ENCODE results near the gene TNXB.
"Not testable (repeated sequence)": the region's sequence is repeated elsewhere in the genome, so short reads cannot be mapped to it uniquely, and the experiment has no call there.

TNXB gene

DNA sequence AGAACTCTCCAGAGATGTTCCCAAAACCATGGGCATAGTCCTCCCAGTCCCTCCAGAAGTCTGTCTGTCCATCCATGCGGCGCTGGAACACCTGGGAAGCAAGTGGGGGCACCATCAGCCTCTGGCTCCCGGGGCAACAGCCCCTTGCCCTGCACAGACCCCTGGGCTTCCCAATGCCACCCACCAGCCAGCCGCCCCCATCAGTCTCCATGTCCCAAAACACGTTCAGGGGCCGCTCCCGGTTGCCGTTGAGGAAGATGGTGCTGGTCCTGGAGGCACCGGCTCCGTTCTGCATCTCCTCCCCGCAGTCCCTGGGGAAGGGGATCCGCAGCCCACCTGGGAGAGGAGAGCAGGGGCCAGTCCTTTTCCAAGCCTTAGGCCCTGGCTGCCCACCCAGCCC, 99.6 kb downstream of the TNXB start:
- H3K4me2 ChIP-seq (ENCODE audit: low read length, poor library complexity, severe bottlenecking); H3K27me3 ChIP-seq (ENCODE audit: control insufficient read depth in 1 of 2, insufficient read depth in 1 of 2, low read length in 2 of 2); H2AK5ac ChIP-seq (ENCODE audit: low read length, severe bottlenecking); H3K4me1 ChIP-seq (ENCODE audit: control insufficient read depth, insufficient read depth, low read depth, low read length); H3K4ac ChIP-seq (ENCODE audit: low read depth in 1 of 2, low read length in 2 of 2); H4K91ac ChIP-seq (ENCODE audit: low read length); H3K9ac ChIP-seq (ENCODE audit: low read length); H3K18ac ChIP-seq (ENCODE audit: low read depth in 1 of 2, low read length in 2 of 2); H3K79me1 ChIP-seq (replicated peaks; ENCODE audit: low read length, poor library complexity, severe bottlenecking); H4K8ac ChIP-seq (ENCODE audit: low read length); H3K36me3 ChIP-seq (ENCODE audit: control insufficient read depth in 1 of 2, insufficient read depth in 2 of 2, low read depth in 1 of 2, low read length in 2 of 2); H3K27ac ChIP-seq (ENCODE audit: low read length, poor library complexity, severe bottlenecking); H2BK15ac ChIP-seq (ENCODE audit: low read depth, poor library complexity, severe bottlenecking); H2BK5ac ChIP-seq (ENCODE audit: low read depth, low read length, poor library complexity, severe bottlenecking); DNase-seq; H2BK120ac ChIP-seq (ENCODE audit: low read depth, low read length); H2AFZ ChIP-seq (ENCODE audit: low read depth, low read length); H3K14ac ChIP-seq (ENCODE audit: low read length in 2 of 2); H3K4me3 ChIP-seq (ENCODE audit: insufficient read depth in 1 of 2, low read depth in 1 of 2, low read length in 2 of 2); H3K23ac ChIP-seq (ENCODE audit: low read length in 2 of 2); H2BK12ac ChIP-seq (ENCODE audit: low read length in 2 of 2); H3K9me3 ChIP-seq (ENCODE audit: control insufficient read depth, low read length): not testable (repeated sequence)
- 36% methylated on average over 2 of the region's 12 CpGs for WGBS

DNA sequence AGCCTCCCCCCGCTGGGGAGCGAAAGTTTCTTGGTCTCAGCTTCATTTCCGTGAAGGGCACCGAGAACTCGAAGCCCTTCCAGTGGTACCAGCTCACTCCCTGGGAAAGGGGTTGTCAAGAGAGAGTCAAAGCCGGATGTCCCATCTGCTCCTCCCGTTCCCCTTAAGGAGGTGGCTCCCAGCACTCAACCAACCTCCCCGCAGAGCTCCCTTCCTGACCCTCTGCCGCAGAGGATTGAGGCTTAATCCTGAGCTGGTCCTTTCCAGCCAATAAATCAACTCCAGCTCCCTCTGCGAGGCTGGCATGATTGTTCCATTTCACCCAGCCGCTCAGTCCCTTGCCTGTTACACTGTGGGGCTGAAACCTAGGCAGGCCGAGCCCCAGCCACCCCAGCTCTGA, 100.5 kb downstream of the TNXB start:
- H4K91ac ChIP-seq (ENCODE audit: low read length); H3K79me1 ChIP-seq (replicated peaks; ENCODE audit: low read length, poor library complexity, severe bottlenecking); H2AK5ac ChIP-seq (ENCODE audit: low read length, severe bottlenecking); H3K27ac ChIP-seq (ENCODE audit: low read length, poor library complexity, severe bottlenecking); H3K23ac ChIP-seq (ENCODE audit: low read length in 2 of 2); H2BK15ac ChIP-seq (ENCODE audit: low read depth, poor library complexity, severe bottlenecking); H2BK5ac ChIP-seq (ENCODE audit: low read depth, low read length, poor library complexity, severe bottlenecking); H3K4me1 ChIP-seq (ENCODE audit: control insufficient read depth, insufficient read depth, low read depth, low read length); H3K9ac ChIP-seq (ENCODE audit: low read length); H3K14ac ChIP-seq (ENCODE audit: low read length in 2 of 2); H3K9me3 ChIP-seq (ENCODE audit: control insufficient read depth, low read length); H2AFZ ChIP-seq (ENCODE audit: low read depth, low read length); H3K18ac ChIP-seq (ENCODE audit: low read depth in 1 of 2, low read length in 2 of 2); DNase-seq; H3K36me3 ChIP-seq (ENCODE audit: control insufficient read depth in 1 of 2, insufficient read depth in 2 of 2, low read depth in 1 of 2, low read length in 2 of 2); H3K27me3 ChIP-seq (ENCODE audit: control insufficient read depth in 1 of 2, insufficient read depth in 1 of 2, low read length in 2 of 2); H2BK120ac ChIP-seq (ENCODE audit: low read depth, low read length); H2BK12ac ChIP-seq (ENCODE audit: low read length in 2 of 2); H3K4me2 ChIP-seq (ENCODE audit: low read length, poor library complexity, severe bottlenecking); H3K4ac ChIP-seq (ENCODE audit: low read depth in 1 of 2, low read length in 2 of 2); H4K8ac ChIP-seq (ENCODE audit: low read length); H3K4me3 ChIP-seq (ENCODE audit: insufficient read depth in 1 of 2, low read depth in 1 of 2, low read length in 2 of 2): not testable (repeated sequence)
- WGBS: no CpG with 5 or more reads among the region's 12 CpGs

DNA sequence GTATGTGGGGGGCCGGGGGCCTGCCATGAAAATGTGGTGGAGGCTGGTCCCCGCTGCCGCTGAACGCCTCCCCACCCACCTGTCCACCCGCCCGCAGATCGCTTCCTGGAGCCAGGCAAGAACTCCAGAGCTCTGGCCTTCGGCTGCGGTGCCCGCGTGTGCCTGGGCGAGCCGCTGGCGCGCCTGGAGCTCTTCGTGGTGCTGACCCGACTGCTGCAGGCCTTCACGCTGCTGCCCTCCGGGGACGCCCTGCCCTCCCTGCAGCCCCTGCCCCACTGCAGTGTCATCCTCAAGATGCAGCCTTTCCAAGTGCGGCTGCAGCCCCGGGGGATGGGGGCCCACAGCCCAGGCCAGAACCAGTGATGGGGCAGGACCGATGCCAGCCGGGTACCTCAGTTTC, 101.1 kb downstream of the TNXB start:
- not testable (repeated sequence) for H3K36me3 ChIP-seq (ENCODE audit: control insufficient read depth in 1 of 2, insufficient read depth in 2 of 2, low read depth in 1 of 2, low read length in 2 of 2); H2AFZ ChIP-seq (ENCODE audit: low read depth, low read length); H3K27ac ChIP-seq (ENCODE audit: low read length, poor library complexity, severe bottlenecking); H3K27me3 ChIP-seq (ENCODE audit: control insufficient read depth in 1 of 2, insufficient read depth in 1 of 2, low read length in 2 of 2); H2BK5ac ChIP-seq (ENCODE audit: low read depth, low read length, poor library complexity, severe bottlenecking); H4K8ac ChIP-seq (ENCODE audit: low read length); H2BK15ac ChIP-seq (ENCODE audit: low read depth, poor library complexity, severe bottlenecking); H3K4me3 ChIP-seq (ENCODE audit: insufficient read depth in 1 of 2, low read depth in 1 of 2, low read length in 2 of 2); H3K4me2 ChIP-seq (ENCODE audit: low read length, poor library complexity, severe bottlenecking); H3K4ac ChIP-seq (ENCODE audit: low read depth in 1 of 2, low read length in 2 of 2); H3K9ac ChIP-seq (ENCODE audit: low read length); H3K14ac ChIP-seq (ENCODE audit: low read length in 2 of 2); H2BK12ac ChIP-seq (ENCODE audit: low read length in 2 of 2); H2BK120ac ChIP-seq (ENCODE audit: low read depth, low read length); H3K4me1 ChIP-seq (ENCODE audit: control insufficient read depth, insufficient read depth, low read depth, low read length); H3K18ac ChIP-seq (ENCODE audit: low read depth in 1 of 2, low read length in 2 of 2); H3K23ac ChIP-seq (ENCODE audit: low read length in 2 of 2); H3K79me1 ChIP-seq (replicated peaks; ENCODE audit: low read length, poor library complexity, severe bottlenecking); DNase-seq; H2AK5ac ChIP-seq (ENCODE audit: low read length, severe bottlenecking); H3K9me3 ChIP-seq (ENCODE audit: control insufficient read depth, low read length); H4K91ac ChIP-seq (ENCODE audit: low read length)
- WGBS: no CpG with 5 or more reads among the region's 24 CpGs

DNA sequence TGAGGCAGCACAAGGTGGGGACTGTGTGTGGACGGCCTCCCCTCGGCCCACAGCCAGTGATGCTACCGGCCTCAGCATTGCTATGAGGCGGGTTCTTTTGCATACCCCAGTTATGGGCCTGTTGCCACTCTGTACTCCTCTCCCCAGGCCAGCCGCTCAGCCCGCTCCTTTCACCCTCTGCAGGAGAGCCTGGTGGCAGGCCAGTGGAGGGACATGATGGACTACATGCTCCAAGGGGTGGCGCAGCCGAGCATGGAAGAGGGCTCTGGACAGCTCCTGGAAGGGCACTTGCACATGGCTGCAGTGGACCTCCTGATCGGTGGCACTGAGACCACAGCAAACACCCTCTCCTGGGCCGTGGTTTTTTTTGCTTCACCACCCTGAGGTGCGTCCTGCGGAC, 102.1 kb downstream of the TNXB start:
- not testable (repeated sequence) for H3K14ac ChIP-seq (ENCODE audit: low read length in 2 of 2); DNase-seq; H3K79me1 ChIP-seq (replicated peaks; ENCODE audit: low read length, poor library complexity, severe bottlenecking); H3K27ac ChIP-seq (ENCODE audit: low read length, poor library complexity, severe bottlenecking); H2AK5ac ChIP-seq (ENCODE audit: low read length, severe bottlenecking); H4K91ac ChIP-seq (ENCODE audit: low read length); H2BK120ac ChIP-seq (ENCODE audit: low read depth, low read length); H2BK5ac ChIP-seq (ENCODE audit: low read depth, low read length, poor library complexity, severe bottlenecking); H4K8ac ChIP-seq (ENCODE audit: low read length); H3K9me3 ChIP-seq (ENCODE audit: control insufficient read depth, low read length); H3K23ac ChIP-seq (ENCODE audit: low read length in 2 of 2); H3K18ac ChIP-seq (ENCODE audit: low read depth in 1 of 2, low read length in 2 of 2); H3K4me1 ChIP-seq (ENCODE audit: control insufficient read depth, insufficient read depth, low read depth, low read length); H3K9ac ChIP-seq (ENCODE audit: low read length); H3K4ac ChIP-seq (ENCODE audit: low read depth in 1 of 2, low read length in 2 of 2); H2AFZ ChIP-seq (ENCODE audit: low read depth, low read length); H2BK12ac ChIP-seq (ENCODE audit: low read length in 2 of 2); H3K4me3 ChIP-seq (ENCODE audit: insufficient read depth in 1 of 2, low read depth in 1 of 2, low read length in 2 of 2); H3K36me3 ChIP-seq (ENCODE audit: control insufficient read depth in 1 of 2, insufficient read depth in 2 of 2, low read depth in 1 of 2, low read length in 2 of 2); H2BK15ac ChIP-seq (ENCODE audit: low read depth, poor library complexity, severe bottlenecking); H3K4me2 ChIP-seq (ENCODE audit: low read length, poor library complexity, severe bottlenecking); H3K27me3 ChIP-seq (ENCODE audit: control insufficient read depth in 1 of 2, insufficient read depth in 1 of 2, low read length in 2 of 2)
- WGBS: 100% methylated on average over 4 of the region's 12 CpGs

Measured in mesenchymal stem cell (in vitro differentiated cells and primary cell).